ENCODE measurements around the gene WBP2NL.

GRCh38 chr22:41983513-41984405, 14.8 kb upstream of the WBP2NL start:
- no peak for TF ChIP-seq SP1 (IDR thresholded peaks at IDR 0.05)
- no peak for TF ChIP-seq FOXA1 (IDR thresholded peaks at IDR 0.05)
- TF ChIP-seq PKNOX1 (IDR thresholded peaks at IDR 0.05): no peak
- TF ChIP-seq ELF4 (IDR thresholded peaks at IDR 0.05): no peak
- TF ChIP-seq LEF1 (IDR thresholded peaks at IDR 0.05; ENCODE audit: borderline replicate concordance): no peak
- TF ChIP-seq ZNF384 (IDR thresholded peaks at IDR 0.05): no peak
